Endothelial cell of umbilical vein (primary cell): ENCODE data around the gene TBL3. TPM values are rescaled to one million over a fixed set of nuclear protein-coding genes. Genes with fewer than 3 reads are reported as not detected.

ENCODE experiments used
- BruUV-seq: library from RNA; stranded (reverse); fragments of 400-500 nt; replicated peaks from 2 replicates; lab custom pipeline; 2021; lab: Mats Ljungman, UMichigan
- CTCF ChIA-PET: fragments of 300-600, 350-600 bp; sonication (Branson Sonifier 250); formaldehyde crosslinking; loops from one replicate; lab custom pipeline; 2021; ENCODE audit warnings: antibody characterized with exemption, inconsistent platforms; lab: Charles Lee
- POLR2A ChIA-PET: fragments of 300-600, 350-600 bp; sonication (Branson Sonifier 250); formaldehyde crosslinking; loops from one replicate; lab custom pipeline; 2021; ENCODE audit warnings: antibody characterized with exemption, inconsistent platforms; lab: Charles Lee
- DNase-seq: peaks from one replicate; pipeline ENCODE4 v3.0.0-alpha.2; 2011; ENCODE audit warnings: low read depth, low spot score
- FAIRE-seq: peaks from 2 replicates; lab custom pipeline; 2011; peaks lifted over from hg19 to GRCh38; lab: Jason Lieb, UNC
- H2AFZ ChIP-seq: 2 replicates; pipeline ENCODE4 v1.6.0; 2012; ENCODE audit warnings: low read depth, low read length, control low read depth, inconsistent platforms
- H3K27ac ChIP-seq: 2 replicates; pipeline ENCODE4 v1.5.1; 2011; ENCODE audit warnings: low read depth, mild to moderate bottlenecking, control low read depth, low read length, moderate library complexity; ENCODE audit not compliant: insufficient read depth
- H3K27me3 ChIP-seq, 2 experiments: 2 replicates each; pipeline versions ENCODE4 v1.6.0 to v1.6.1; 2011; ENCODE audit warnings: low read length in 2 of 2, mixed read lengths in 1 of 2; ENCODE audit not compliant: control insufficient read depth in 2 of 2, insufficient read depth in 2 of 2
- H3K36me3 ChIP-seq, 2 experiments: 2 replicates in 1 of 2; 3 replicates in 1 of 2; pipeline ENCODE4 v1.5.1; 2011; ENCODE audit warnings: low read length in 2 of 2, mild to moderate bottlenecking in 1 of 2, moderate library complexity in 1 of 2; ENCODE audit not compliant: control insufficient read depth in 2 of 2, insufficient read depth in 2 of 2; ENCODE audit errors: extremely low read depth in 1 of 2
- H3K4me1 ChIP-seq: 3 replicates; pipeline ENCODE4 v1.5.1; 2011; ENCODE audit warnings: mild to moderate bottlenecking, low read length; ENCODE audit not compliant: control insufficient read depth, insufficient read depth; ENCODE audit errors: extremely low read depth
- H3K4me2 ChIP-seq: 2 replicates; pipeline ENCODE4 v1.6.1; 2011; ENCODE audit warnings: low read length, control low read depth, mixed read lengths; ENCODE audit not compliant: insufficient read depth
- H3K4me3 ChIP-seq, 3 experiments: fragments of 200-600 bp in 1 of 3; sonication (generic), shearing (Covaris generic) in 1 of 3; replicated peaks in 1 of 3; 2 replicates each; pipeline ENCODE4 v1.5.1; 2011 to 2016; ENCODE audit warnings: control low read depth in 3 of 3, low read length in 3 of 3, mild to moderate bottlenecking in 2 of 3, inconsistent platforms in 1 of 3, low read depth in 1 of 3, moderate library complexity in 1 of 3; ENCODE audit not compliant: insufficient read depth in 1 of 3
- H3K79me2 ChIP-seq: 2 replicates; pipeline ENCODE4 v1.6.0; 2012; ENCODE audit warnings: low read length, inconsistent platforms; ENCODE audit not compliant: control insufficient read depth, insufficient read depth
- H3K9ac ChIP-seq: replicated peaks from 2 replicates; pipeline ENCODE3; 2011; ENCODE audit warnings: low read length, control low read depth; ENCODE audit not compliant: insufficient read depth; ENCODE audit errors: extremely low read depth
- H3K9me1 ChIP-seq: replicated peaks from 3 replicates; pipeline ENCODE4 v1.6.0; 2011; ENCODE audit warnings: mild to moderate bottlenecking, low read length; ENCODE audit not compliant: control insufficient read depth, insufficient read depth; ENCODE audit errors: extremely low read depth
- H3K9me3 ChIP-seq: replicated peaks from 2 replicates; pipeline ENCODE4 v1.5.1; 2012; ENCODE audit warnings: low read length, inconsistent platforms; ENCODE audit not compliant: control insufficient read depth, insufficient read depth
- H4K20me1 ChIP-seq: replicated peaks from 2 replicates; pipeline ENCODE3; 2011; ENCODE audit warnings: mild to moderate bottlenecking, low read length; ENCODE audit not compliant: control insufficient read depth, insufficient read depth; ENCODE audit errors: extremely low read depth
- CTCF ChIP-seq, 2 donors: IDR thresholded peaks; 1 replicate in 1 of 2; 2 replicates in 1 of 2; pipeline ENCODE4 v1.5.1; 2011; ENCODE audit warnings: low read length in 2 of 2, mild to moderate bottlenecking in 2 of 2, moderate library complexity in 2 of 2, control low read depth in 1 of 2, inconsistent platforms in 1 of 2, low read depth in 1 of 2; ENCODE audit not compliant: insufficient read depth in 1 of 2; ENCODE audit errors: extremely low read depth in 1 of 2
- EZH2 ChIP-seq: IDR thresholded peaks from 2 replicates; pipeline ENCODE4 v1.6.1; 2012; ENCODE audit warnings: borderline replicate concordance, low read depth, mild to moderate bottlenecking, moderate library complexity, low read length, inconsistent platforms; ENCODE audit not compliant: severe bottlenecking
- FOS ChIP-seq: IDR thresholded peaks from 2 replicates; pipeline ENCODE4 v1.6.1; 2011; ENCODE audit warnings: mild to moderate bottlenecking, low read length, moderate library complexity, borderline replicate concordance; ENCODE audit not compliant: insufficient read depth
- GATA2 ChIP-seq: IDR thresholded peaks from 2 replicates; pipeline ENCODE4 v1.7.0; 2011; ENCODE audit warnings: low read depth, mild to moderate bottlenecking, moderate library complexity, mixed read lengths, low read length; ENCODE audit not compliant: insufficient read length, insufficient read depth
- JUN ChIP-seq: IDR thresholded peaks from 2 replicates; pipeline ENCODE4 v1.6.1; 2011; ENCODE audit warnings: borderline replicate concordance, low read depth; ENCODE audit not compliant: insufficient read length, insufficient read depth
- MAX ChIP-seq: IDR thresholded peaks from 2 replicates; pipeline ENCODE4 v1.6.1; 2011; ENCODE audit not compliant: insufficient read depth, insufficient read length
- MYC ChIP-seq: IDR thresholded peaks from one replicate; pipeline ENCODE4 v1.6.1; 2011; ENCODE audit warnings: mild to moderate bottlenecking, low read depth, low read length
- POLR2A ChIP-seq: IDR thresholded peaks from 2 replicates; pipeline ENCODE4 v1.6.1; 2012; ENCODE audit warnings: low read depth, mild to moderate bottlenecking, control low read depth, low read length
- POLR2AphosphoS5 ChIP-seq: IDR thresholded peaks from 2 replicates; pipeline ENCODE4 v1.6.1; 2012; ENCODE audit warnings: low read depth, mild to moderate bottlenecking, control low read depth, low read length, moderate library complexity; ENCODE audit not compliant: insufficient read depth
- dilution Hi-C: fragments of 300-500 bp; cut with MboI; formaldehyde crosslinking; loops from one replicate; pipeline ENCODE4 v1.15.0; 2019; ENCODE audit warnings: low sequenced_read_pairs; ENCODE audit not compliant: extremely low pct_ligation_motif_present
- intact Hi-C: fragments of 100-400 bp; cut with micrococcal nuclease; formaldehyde crosslinking; loops from one replicate; pipeline ENCODE4 v1.10.0; 2022
- polyA plus RNA-seq, 4 experiments: library from polyadenylated mRNA; depleted of rRNA in 3 of 4; stranded (reverse) in 3 of 4; unstranded in 1 of 4; fragments of >200 nt; gene quantifications; 2 replicates each; pipeline versions ENCODE4 v1.2.1 to v1.2.3, GENCODE V29; 2011 to 2012; ENCODE audit warnings: missing spikeins in 1 of 4
- total RNA-seq: library from RNA; stranded (reverse); gene quantifications from 2 replicates; pipeline ENCODE4 v1.2.3, GENCODE V29; 2021

TBL3 gene
- total and polyA plus RNA-seq, 2 donors (not counting 3 experiments of a cell fraction or from before 2014, with no cell fraction given), result 42.2 to 77.1 TPM

GRCh38 chr16:1998360-1998835, 26.5 kb downstream of the TBL3 start:
- DNase-seq (no peak), FAIRE-seq (no peak)
- ChIA-PET POLR2A (no interaction called here), CTCF (interaction anchor here (0.5 kb wide), 1 partner anchor 154 kb away, joined by 4 read pairs; no protein-coding TSS in a partner anchor)
- no peak overlapping the region for H3K4me2 ChIP-seq
- no peaks in the 10 kb centered on the region for H3K9me1 ChIP-seq
- dilution Hi-C loops (no loop called here), intact Hi-C loops (no loop called here)
- H3K79me2 ChIP-seq, result peaks cover 8% of the 10 kb centered on the region
- H3K4me1 ChIP-seq, result no peaks in the 10 kb centered on the region
- H3K4me3 ChIP-seq, result no peak overlapping the region
- no peak overlapping the region for H3K27ac ChIP-seq
- H3K9me3 ChIP-seq, result no peaks in the 10 kb centered on the region
- H2AFZ ChIP-seq, result no peak overlapping the region
- H3K36me3 ChIP-seq, result peaks cover 0 to 53% of the 10 kb centered on the region in 2 experiments
- H4K20me1 ChIP-seq, result no peaks in the 10 kb centered on the region
- H3K9ac ChIP-seq, result no peak overlapping the region
- BruUV-seq, result TSS peak; percentile 36
- H3K27me3 ChIP-seq, result no peaks in the 10 kb centered on the region
- TF ChIP-seq EZH2 (no peak), GATA2 (no peak), JUN (no peak), POLR2AphosphoS5 (no peak), MAX (no peak), FOS (no peak), MYC (no peak), CTCF (IDR thresholded peaks at IDR 0.05; ENCODE audit: extremely low read depth in 1 of 2, insufficient read depth in 1 of 2, low read depth in 1 of 2, low read length in 2 of 2) (no peak), POLR2A (no peak)
